GM12878 (cell line): ENCODE measurements around the gene FBXL15. TPM values are rescaled to one million over a fixed set of nuclear protein-coding genes. Genes with fewer than 3 reads are reported as not detected.

ENCODE experiments used
- ATAC-seq: fragments of 200-7000 bp; cut with Tn5 transposase; 3 replicates; pipeline ENCODE4 v1.9.1; 2020; ENCODE audit warnings: mild to moderate bottlenecking, moderate library complexity
- BruUV-seq: library from RNA; stranded (reverse); fragments of 400-500 nt; replicated peaks from 2 replicates; lab custom pipeline; 2021; lab: Mats Ljungman, UMichigan
- CTCF ChIA-PET: fragments of 300-600 bp; sonication (Branson Sonifier 250); formaldehyde crosslinking; extraction: SDS; loops from one replicate; lab custom pipeline; 2021; ENCODE audit warnings: inconsistent platforms; lab: Yijun Ruan, JAX
- POLR2A ChIA-PET: fragments of 350-600 bp; formaldehyde crosslinking; extraction: SDS; loops from one replicate; lab custom pipeline; 2021; ENCODE audit warnings: inconsistent platforms; lab: Charles Lee
- RAD21 ChIA-PET: fragments of 300-600 bp; sonication (Branson Sonifier 250); formaldehyde crosslinking; loops from one replicate; lab custom pipeline; 2023; ENCODE audit warnings: antibody characterized with exemption; ENCODE audit not compliant: unreplicated experiment; lab: Charles Lee
- SMC1A ChIA-PET: fragments of 300-600 bp; sonication (Branson Sonifier 250); formaldehyde crosslinking; loops from one replicate; lab custom pipeline; 2023; ENCODE audit not compliant: unreplicated experiment, uncharacterized antibody; lab: Charles Lee
- DNase-seq: peaks from one replicate; pipeline ENCODE4 v3.0.0-alpha.2; 2011; ENCODE audit warnings: low read depth, low spot score
- FAIRE-seq: peaks from 3 replicates; lab custom pipeline; 2011; peaks lifted over from hg19 to GRCh38; lab: Jason Lieb, UNC
- H2AFZ ChIP-seq: 2 replicates; pipeline ENCODE4 v1.6.0; 2011; ENCODE audit warnings: low read depth, low read length, control low read depth; ENCODE audit not compliant: control insufficient read depth
- H3K27ac ChIP-seq: 2 replicates; pipeline ENCODE4 v1.5.1; 2011; ENCODE audit warnings: control low read depth; ENCODE audit not compliant: control insufficient read depth, insufficient read depth
- H3K27me3 ChIP-seq, 2 experiments: replicated peaks in 1 of 2; 2 replicates each; pipeline versions ENCODE4 v1.6.0 to v1.6.1; 2011; ENCODE audit warnings: low read length in 1 of 2; ENCODE audit not compliant: control insufficient read depth in 2 of 2, insufficient read depth in 2 of 2
- H3K36me3 ChIP-seq, 2 experiments: 2 replicates each; pipeline ENCODE4 v1.5.1; 2011; ENCODE audit warnings: low read length in 1 of 2; ENCODE audit not compliant: control insufficient read depth in 2 of 2, insufficient read depth in 2 of 2
- H3K4me1 ChIP-seq: 2 replicates; pipeline ENCODE4 v1.6.1; 2011; ENCODE audit warnings: mild to moderate bottlenecking, low read length, moderate library complexity, mixed read lengths; ENCODE audit not compliant: control insufficient read depth, insufficient read depth
- H3K4me2 ChIP-seq: 2 replicates; pipeline ENCODE4 v1.6.0; 2011; ENCODE audit warnings: control low read depth; ENCODE audit not compliant: control insufficient read depth, insufficient read depth
- H3K4me3 ChIP-seq: fragments of 200-600 bp; sonication (generic); 2 replicates; pipeline ENCODE4 v1.5.1; 2016
- H3K79me2 ChIP-seq: 2 replicates; pipeline ENCODE4 v1.6.0; 2011; ENCODE audit warnings: low read length; ENCODE audit not compliant: control insufficient read depth, insufficient read depth
- H3K9ac ChIP-seq: 2 replicates; pipeline ENCODE4 v1.8.0; 2011; ENCODE audit warnings: low read length, control low read depth, mixed read lengths; ENCODE audit not compliant: control insufficient read depth, insufficient read depth
- H3K9me3 ChIP-seq: replicated peaks from 3 replicates; pipeline ENCODE4 v1.5.1; 2011; ENCODE audit warnings: mild to moderate bottlenecking, low read length; ENCODE audit not compliant: control insufficient read depth, insufficient read depth
- H4K20me1 ChIP-seq: 2 replicates; pipeline ENCODE4 v1.6.0; 2011; ENCODE audit not compliant: control insufficient read depth, insufficient read depth
- DPF2 ChIP-seq: fragments of 450-650 bp; IDR thresholded peaks from 2 replicates; pipeline ENCODE4 v1.6.1; 2017; ENCODE audit warnings: mild to moderate bottlenecking
- SMAD5 ChIP-seq: IDR thresholded peaks from 2 replicates; pipeline ENCODE4 v1.6.1; 2016; ENCODE audit warnings: antibody characterized with exemption, low read depth
- WGBS: methylation state at CpG from one replicate; pipeline ENCODE4 v1.1.6; 2016; ENCODE audit warnings: low lambda C conversion rate; ENCODE audit not compliant: insufficient replicate concordance, insufficient coverage; ENCODE audit errors: missing lambda C conversion rate; 5-methylcytosine and 5-hydroxymethylcytosine counted together
- in situ Hi-C: fragments of 300-500 bp; cut with MboI; formaldehyde crosslinking; loops from 9 replicates; pipeline ENCODE4 v1.14.3; 2018; ENCODE audit warnings: mixed read lengths
- intact Hi-C: fragments of 100-400 bp; cut with micrococcal nuclease; formaldehyde crosslinking; loops from one replicate; pipeline ENCODE4 v1.14.2; 2022; ENCODE audit not compliant: unreplicated experiment
- microRNA counts: library from miRNA; unstranded; fragments of <30 nt; microRNA quantifications from one replicate; lab custom pipeline; 2016
- microRNA-seq: library from miRNA; unstranded; fragments of <30 nt; microRNA quantifications from one replicate; pipeline ENCODE4, GENCODE V29; 2018
- polyA plus RNA-seq, 11 experiments: library from polyadenylated mRNA; depleted of rRNA in 4 of 11; unstranded in 6 of 11; stranded (reverse) in 5 of 11; fragments of >200 nt; fragmentation: Nextera tagmentation in 4 of 11; fragmentation: Illumina TruSeq in 1 of 11; extraction: Ambion mirVana in 4 of 11; extraction: Trizol in 1 of 11; gene quantifications; 1 replicate in 1 of 11; 2 replicates in 10 of 11; pipeline versions ENCODE4 v1.2.1 to v1.2.3, GENCODE V29; 2011 to 2016; ENCODE audit warnings: inconsistent platforms in 2 of 11, missing spikeins in 2 of 11, low read depth in 1 of 11
- small RNA-seq: library from RNA; depleted of rRNA; stranded (forward); fragments of <200 nt; gene quantifications from one replicate; pipeline ENCODE3, GENCODE V24; 2014
- total RNA-seq, 4 experiments: library from RNA; depleted of rRNA in 3 of 4; stranded (reverse); fragments of >200 nt in 3 of 4; fragmentation: Illumina TruSeq in 1 of 4; extraction: Trizol in 1 of 4; gene quantifications; 2 replicates each; pipeline versions ENCODE4 v1.2.1 to v1.2.3, GENCODE V29; 2013 to 2021

The FBXL15 gene
- total and polyA plus RNA-seq, 10 of the 15 experiments (the other 5 are each of a cell fraction or from before 2014, with no cell fraction given): 0.13 to 21.3 (median 7.9) TPM

GRCh38 chr10:102470579-102471546 is 50.2 kb downstream of the FBXL15 start:
- SMC1A ChIA-PET: interaction anchor here (1.3 kb wide), 1 partner anchor 112 kb away, joined by 3 read pairs; no protein-coding TSS in a partner anchor
- Histone ChIP-seq H3K9me3 (no peaks in the 10 kb centered on the region), H3K36me3 (no peaks in the 10 kb centered on the region), H4K20me1 (no peaks in the 10 kb centered on the region), H3K79me2 (no peaks in the 10 kb centered on the region), H3K4me3 (no peak overlapping the region), H3K27ac (no peak overlapping the region), H3K4me1 (no peaks in the 10 kb centered on the region), H3K4me2 (no peak overlapping the region), H3K9ac (no peak overlapping the region), H3K27me3 (no peaks in the 10 kb centered on the region), H2AFZ (no peak overlapping the region)
- intact Hi-C loops: no loop called here
- in situ Hi-C loops: no loop called here
- POLR2A ChIA-PET: interaction anchor here (0.7 to 1.5 kb wide), 2 partner anchors 18 to 73 kb away, joined by 4 read pairs; no protein-coding TSS in a partner anchor
- CTCF ChIA-PET: no interaction called here
- DNase-seq (no peak), ATAC-seq (no peak), FAIRE-seq (no peak)
- RAD21 ChIA-PET: no interaction called here
- 81% methylated on average over 35 of the region's 36 CpGs for WGBS
- no TSS peak for BruUV-seq
- TF ChIP-seq SMAD5 (no peak), DPF2 (no peak)

MicroRNAs within 50 kb of the gene (microRNA counts, 767-probe panel; counts per million panel counts)
- 784 counts per million, percentile 18 among the panel's probes with 10 or more counts for microRNA hsa-miR-146b-3p (lab: Ali Mortazavi, UCI)
- 2,083 counts per million, percentile 77 among the panel's probes with 10 or more counts for microRNA hsa-miR-146b-5p (lab: Ali Mortazavi, UCI)

Small RNAs within 50 kb of the gene (microRNA-seq; reads per million reads assigned to microRNA genes)
- 317 reads per million, percentile 82 among the genes with 10 or more reads in this experiment for gene MIR146B

Small RNAs within 50 kb of the gene (small RNA-seq; reads per million reads assigned to genes)
- gene MIR146B: 8,129 reads per million, percentile 100 among the genes with 10 or more reads in this experiment

Other genes with a start within 250 kb of the FBXL15 start
Only the 7 nearest of the 10 such genes appear.
- 21.4 and 23.0 TPM in 2 replicates for gene GBF1, start 175.3 kb upstream of the FBXL15 start, total RNA-seq (2014; rRNA removed)
- gene GBF1, start 175.3 kb upstream of the FBXL15 start, total RNA-seq (2014; rRNA removed; fragmentation: Illumina TruSeq; extraction: Trizol): 13.3 and 13.8 TPM in 2 replicates
- 38.8 and 42.0 TPM in 2 replicates for gene GBF1, start 175.3 kb upstream of the FBXL15 start, total RNA-seq (2021)
- 6.5 and 20.7 TPM in 2 replicates for gene GBF1, start 175.3 kb upstream of the FBXL15 start, polyA plus RNA-seq (2011; rRNA removed)
- gene GBF1, start 175.3 kb upstream of the FBXL15 start, polyA plus RNA-seq (2014; fragmentation: Illumina TruSeq; extraction: Trizol): 25.5 and 30.4 TPM in 2 replicates
- gene GBF1, start 175.3 kb upstream of the FBXL15 start, polyA plus RNA-seq (2014; fragmentation: Nextera tagmentation; extraction: Ambion mirVana): 1 to 10 TPM in 1 of 2 experiments, under 1 TPM in 1; 0.82 to 1.2 TPM
- 19.6 and 24.3 TPM in 2 replicates for gene GBF1, start 175.3 kb upstream of the FBXL15 start, polyA plus RNA-seq (2014; rRNA removed)
- 10 to 100 TPM; 29.5 to 35.6 TPM for gene GBF1, start 175.3 kb upstream of the FBXL15 start, polyA plus RNA-seq (2016; fragmentation: Nextera tagmentation; extraction: Ambion mirVana)
- gene NFKB2, start 25.1 kb upstream of the FBXL15 start, total RNA-seq (2014; rRNA removed): 108 and 111 TPM in 2 replicates
- gene NFKB2, start 25.1 kb upstream of the FBXL15 start, total RNA-seq (2014; rRNA removed; fragmentation: Illumina TruSeq; extraction: Trizol): 42.4 and 43.7 TPM in 2 replicates
- gene NFKB2, start 25.1 kb upstream of the FBXL15 start, total RNA-seq (2021): 144 and 145 TPM in 2 replicates
- gene NFKB2, start 25.1 kb upstream of the FBXL15 start, polyA plus RNA-seq (2011; rRNA removed): 62.4 and 113 TPM in 2 replicates
- gene NFKB2, start 25.1 kb upstream of the FBXL15 start, polyA plus RNA-seq (2014; fragmentation: Illumina TruSeq; extraction: Trizol): 49.9 and 56.4 TPM in 2 replicates
- gene NFKB2, start 25.1 kb upstream of the FBXL15 start, polyA plus RNA-seq (2014; fragmentation: Nextera tagmentation; extraction: Ambion mirVana): 1 to 10 TPM in 1 of 2 experiments, under 1 TPM in 1; 0.56 to 1.3 TPM
- 109 and 119 TPM in 2 replicates for gene NFKB2, start 25.1 kb upstream of the FBXL15 start, polyA plus RNA-seq (2014; rRNA removed)
- 10 to 100 TPM; 31.4 to 32.0 TPM for gene NFKB2, start 25.1 kb upstream of the FBXL15 start, polyA plus RNA-seq (2016; fragmentation: Nextera tagmentation; extraction: Ambion mirVana)
- gene PSD, start 2.1 kb upstream of the FBXL15 start, total RNA-seq (2014; rRNA removed): 0.11 and 0.27 TPM in 2 replicates
- 0.09 and 0.18 TPM in 2 replicates for gene PSD, start 2.1 kb upstream of the FBXL15 start, total RNA-seq (2014; rRNA removed; fragmentation: Illumina TruSeq; extraction: Trizol)
- gene PSD, start 2.1 kb upstream of the FBXL15 start, total RNA-seq (2021): 0.16 and 0.56 TPM in 2 replicates
- gene PSD, start 2.1 kb upstream of the FBXL15 start, polyA plus RNA-seq (2011; rRNA removed): 0.41 and 0.55 TPM in 2 replicates
- gene PSD, start 2.1 kb upstream of the FBXL15 start, polyA plus RNA-seq (2014; fragmentation: Illumina TruSeq; extraction: Trizol): 0.16 TPM in 1 of 2 replicates, not detected in the other
- not detected for gene PSD, start 2.1 kb upstream of the FBXL15 start, polyA plus RNA-seq (2014; fragmentation: Nextera tagmentation; extraction: Ambion mirVana)
- gene PSD, start 2.1 kb upstream of the FBXL15 start, polyA plus RNA-seq (2014; rRNA removed): 0.25 and 0.77 TPM in 2 replicates
- 1 to 10 TPM; 1.7 to 2.0 TPM for gene PSD, start 2.1 kb upstream of the FBXL15 start, polyA plus RNA-seq (2016; fragmentation: Nextera tagmentation; extraction: Ambion mirVana)
- gene CUEDC2, start 11.7 kb downstream of the FBXL15 start, total RNA-seq (2014; rRNA removed): 66.5 and 67.6 TPM in 2 replicates
- 47.8 and 49.6 TPM in 2 replicates for gene CUEDC2, start 11.7 kb downstream of the FBXL15 start, total RNA-seq (2014; rRNA removed; fragmentation: Illumina TruSeq; extraction: Trizol)
- 82.5 and 85.5 TPM in 2 replicates for gene CUEDC2, start 11.7 kb downstream of the FBXL15 start, total RNA-seq (2021)
- gene CUEDC2, start 11.7 kb downstream of the FBXL15 start, polyA plus RNA-seq (2011; rRNA removed): 21.7 and 31.5 TPM in 2 replicates
- gene CUEDC2, start 11.7 kb downstream of the FBXL15 start, polyA plus RNA-seq (2014; fragmentation: Illumina TruSeq; extraction: Trizol): 34.4 and 84.2 TPM in 2 replicates
- gene CUEDC2, start 11.7 kb downstream of the FBXL15 start, polyA plus RNA-seq (2014; fragmentation: Nextera tagmentation; extraction: Ambion mirVana): 10 to 100 TPM; 20.4 to 45.2 TPM
- 75.9 and 88.0 TPM in 2 replicates for gene CUEDC2, start 11.7 kb downstream of the FBXL15 start, polyA plus RNA-seq (2014; rRNA removed)
- gene CUEDC2, start 11.7 kb downstream of the FBXL15 start, polyA plus RNA-seq (2016; fragmentation: Nextera tagmentation; extraction: Ambion mirVana): 100 to 1,000 TPM; 116 to 121 TPM
- gene C10orf95, start 30.7 kb downstream of the FBXL15 start, total RNA-seq (2014; rRNA removed): 0.60 and 1.1 TPM in 2 replicates
- 0.09 TPM in 1 of 2 replicates, not detected in the other for gene C10orf95, start 30.7 kb downstream of the FBXL15 start, total RNA-seq (2014; rRNA removed; fragmentation: Illumina TruSeq; extraction: Trizol)
- gene C10orf95, start 30.7 kb downstream of the FBXL15 start, total RNA-seq (2021): 0.19 and 0.33 TPM in 2 replicates
- 0.06 and 0.11 TPM in 2 replicates for gene C10orf95, start 30.7 kb downstream of the FBXL15 start, polyA plus RNA-seq (2011; rRNA removed)
- gene C10orf95, start 30.7 kb downstream of the FBXL15 start, polyA plus RNA-seq (2014; fragmentation: Illumina TruSeq; extraction: Trizol): 0.29 TPM in 2 replicates
- under 1 TPM; 0.06 to 0.07 TPM for gene C10orf95, start 30.7 kb downstream of the FBXL15 start, polyA plus RNA-seq (2014; fragmentation: Nextera tagmentation; extraction: Ambion mirVana)
- 0.49 and 0.65 TPM in 2 replicates for gene C10orf95, start 30.7 kb downstream of the FBXL15 start, polyA plus RNA-seq (2014; rRNA removed)
- gene C10orf95, start 30.7 kb downstream of the FBXL15 start, polyA plus RNA-seq (2016; fragmentation: Nextera tagmentation; extraction: Ambion mirVana): under 1 TPM; 0.34 to 0.63 TPM
- 74.7 and 78.7 TPM in 2 replicates for gene ACTR1A, start 81.9 kb downstream of the FBXL15 start, total RNA-seq (2014; rRNA removed)
- 59.9 and 61.5 TPM in 2 replicates for gene ACTR1A, start 81.9 kb downstream of the FBXL15 start, total RNA-seq (2014; rRNA removed; fragmentation: Illumina TruSeq; extraction: Trizol)
- 78.4 and 80.0 TPM in 2 replicates for gene ACTR1A, start 81.9 kb downstream of the FBXL15 start, total RNA-seq (2021)
- 67.2 and 97.2 TPM in 2 replicates for gene ACTR1A, start 81.9 kb downstream of the FBXL15 start, polyA plus RNA-seq (2011; rRNA removed)
- 58.3 and 77.9 TPM in 2 replicates for gene ACTR1A, start 81.9 kb downstream of the FBXL15 start, polyA plus RNA-seq (2014; fragmentation: Illumina TruSeq; extraction: Trizol)
- 10 to 100 TPM; 43.0 to 54.5 TPM for gene ACTR1A, start 81.9 kb downstream of the FBXL15 start, polyA plus RNA-seq (2014; fragmentation: Nextera tagmentation; extraction: Ambion mirVana)
- 82.8 and 93.5 TPM in 2 replicates for gene ACTR1A, start 81.9 kb downstream of the FBXL15 start, polyA plus RNA-seq (2014; rRNA removed)
- 100 to 1,000 TPM; 107 to 110 TPM for gene ACTR1A, start 81.9 kb downstream of the FBXL15 start, polyA plus RNA-seq (2016; fragmentation: Nextera tagmentation; extraction: Ambion mirVana)
- 1.3 and 1.5 TPM in 2 replicates for gene SUFU, start 83.1 kb downstream of the FBXL15 start, total RNA-seq (2014; rRNA removed)
- gene SUFU, start 83.1 kb downstream of the FBXL15 start, total RNA-seq (2014; rRNA removed; fragmentation: Illumina TruSeq; extraction: Trizol): 0.94 and 1.1 TPM in 2 replicates
- gene SUFU, start 83.1 kb downstream of the FBXL15 start, total RNA-seq (2021): 5.6 and 7.7 TPM in 2 replicates
- 1.7 and 2.8 TPM in 2 replicates for gene SUFU, start 83.1 kb downstream of the FBXL15 start, polyA plus RNA-seq (2011; rRNA removed)
- gene SUFU, start 83.1 kb downstream of the FBXL15 start, polyA plus RNA-seq (2014; fragmentation: Illumina TruSeq; extraction: Trizol): 3.8 and 4.0 TPM in 2 replicates
- under 1 TPM; 0.68 to 0.84 TPM for gene SUFU, start 83.1 kb downstream of the FBXL15 start, polyA plus RNA-seq (2014; fragmentation: Nextera tagmentation; extraction: Ambion mirVana)
- gene SUFU, start 83.1 kb downstream of the FBXL15 start, polyA plus RNA-seq (2014; rRNA removed): 2.6 and 3.7 TPM in 2 replicates
- gene SUFU, start 83.1 kb downstream of the FBXL15 start, polyA plus RNA-seq (2016; fragmentation: Nextera tagmentation; extraction: Ambion mirVana): 1 to 10 TPM; 2.2 to 3.1 TPM